Glutamatergic neuron (in vitro differentiated cells): ENCODE data around the gene KLHL7. TPM values are rescaled to one million over a fixed set of nuclear protein-coding genes. Genes with fewer than 3 reads are reported as not detected.
"Not testable (repeated sequence)": the region's sequence is repeated elsewhere in the genome, so short reads cannot be mapped to it uniquely, and the experiment has no call there.

Experiments used
- DNase-seq: peaks from one replicate; pipeline ENCODE4 v3.0.0; 2022
- H3K27ac Mint-ChIP-seq: one replicate; pipeline ENCODE4 v1.8.0; 2020; ENCODE audit warnings: mild to moderate bottlenecking, mixed read lengths, inconsistent platforms; ENCODE audit not compliant: unreplicated experiment
- H3K27me3 Mint-ChIP-seq: one replicate; pipeline ENCODE4 v1.8.0; 2020; ENCODE audit warnings: mild to moderate bottlenecking, moderate library complexity, mixed read lengths, inconsistent platforms; ENCODE audit not compliant: unreplicated experiment
- H3K36me3 Mint-ChIP-seq: one replicate; pipeline ENCODE4 v1.8.0; 2020; ENCODE audit warnings: mild to moderate bottlenecking, mixed read lengths, inconsistent platforms; ENCODE audit not compliant: unreplicated experiment
- H3K4me1 Mint-ChIP-seq: one replicate; pipeline ENCODE4 v1.8.0; 2020; ENCODE audit warnings: mild to moderate bottlenecking, low read depth, mixed read lengths, inconsistent platforms; ENCODE audit not compliant: unreplicated experiment
- H3K4me3 Mint-ChIP-seq: one replicate; pipeline ENCODE4 v1.8.0; 2020; ENCODE audit warnings: mild to moderate bottlenecking, mixed read lengths, inconsistent platforms; ENCODE audit not compliant: unreplicated experiment
- H3K9me3 Mint-ChIP-seq: one replicate; pipeline ENCODE4 v1.8.0; 2020; ENCODE audit warnings: mild to moderate bottlenecking, moderate library complexity, mixed read lengths, inconsistent platforms; ENCODE audit not compliant: unreplicated experiment
- total RNA-seq: library from RNA; stranded (reverse); fragmentation: NEBNext Ultra II Directional; extraction: Animal tissue kit (Norgen Biotek cat#: 25700); gene quantifications from one replicate; pipeline ENCODE4 v1.2.1, GENCODE V29; 2021; ENCODE audit not compliant: unreplicated experiment
- TF ChIP-seq, protein P1 (sequence below): fragments of 200-600 bp; sonication (generic); IDR thresholded peaks from one replicate; pipeline ENCODE4 v1.5.0; 2021; ENCODE audit not compliant: partially characterized antibody, unreplicated experiment

The KLHL7 gene
- total RNA-seq, 1 donor from 2014 or later, result 86.7 TPM

- peaks cover 6% of the 10 kb centered on the region for H3K27me3 Mint-ChIP-seq
- no peaks in the 10 kb centered on the region for H3K36me3 Mint-ChIP-seq
- peaks cover 4% of the 10 kb centered on the region for H3K9me3 Mint-ChIP-seq
- no peak for DNase-seq
- H3K4me3 Mint-ChIP-seq, result peak overlapping the region; percentile 99
- H3K4me1 Mint-ChIP-seq, result peaks cover 11% of the 10 kb centered on the region
- TF ChIP-seq, protein P1, sequence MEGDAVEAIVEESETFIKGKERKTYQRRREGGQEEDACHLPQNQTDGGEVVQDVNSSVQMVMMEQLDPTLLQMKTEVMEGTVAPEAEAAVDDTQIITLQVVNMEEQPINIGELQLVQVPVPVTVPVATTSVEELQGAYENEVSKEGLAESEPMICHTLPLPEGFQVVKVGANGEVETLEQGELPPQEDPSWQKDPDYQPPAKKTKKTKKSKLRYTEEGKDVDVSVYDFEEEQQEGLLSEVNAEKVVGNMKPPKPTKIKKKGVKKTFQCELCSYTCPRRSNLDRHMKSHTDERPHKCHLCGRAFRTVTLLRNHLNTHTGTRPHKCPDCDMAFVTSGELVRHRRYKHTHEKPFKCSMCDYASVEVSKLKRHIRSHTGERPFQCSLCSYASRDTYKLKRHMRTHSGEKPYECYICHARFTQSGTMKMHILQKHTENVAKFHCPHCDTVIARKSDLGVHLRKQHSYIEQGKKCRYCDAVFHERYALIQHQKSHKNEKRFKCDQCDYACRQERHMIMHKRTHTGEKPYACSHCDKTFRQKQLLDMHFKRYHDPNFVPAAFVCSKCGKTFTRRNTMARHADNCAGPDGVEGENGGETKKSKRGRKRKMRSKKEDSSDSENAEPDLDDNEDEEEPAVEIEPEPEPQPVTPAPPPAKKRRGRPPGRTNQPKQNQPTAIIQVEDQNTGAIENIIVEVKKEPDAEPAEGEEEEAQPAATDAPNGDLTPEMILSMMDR, result no peak
- peak overlapping the region; percentile 52 for H3K27ac Mint-ChIP-seq
Observed at GRCh38 chr7:23183279-23184012, 77.9 kb downstream of the KLHL7 start.

GRCh38 chr7:23184291-23184690 is 78.7 kb downstream of the KLHL7 start:
- H3K36me3 Mint-ChIP-seq, result no peaks in the 10 kb centered on the region
- H3K27me3 Mint-ChIP-seq, result peaks cover 6% of the 10 kb centered on the region
- peak overlapping the region; percentile 46 for H3K4me3 Mint-ChIP-seq
- TF ChIP-seq, protein P1, result no peak
- no peak overlapping the region for H3K27ac Mint-ChIP-seq
- H3K4me1 Mint-ChIP-seq, result peaks cover 11% of the 10 kb centered on the region
- DNase-seq, result no peak
- peaks cover 4% of the 10 kb centered on the region for H3K9me3 Mint-ChIP-seq

DNA sequence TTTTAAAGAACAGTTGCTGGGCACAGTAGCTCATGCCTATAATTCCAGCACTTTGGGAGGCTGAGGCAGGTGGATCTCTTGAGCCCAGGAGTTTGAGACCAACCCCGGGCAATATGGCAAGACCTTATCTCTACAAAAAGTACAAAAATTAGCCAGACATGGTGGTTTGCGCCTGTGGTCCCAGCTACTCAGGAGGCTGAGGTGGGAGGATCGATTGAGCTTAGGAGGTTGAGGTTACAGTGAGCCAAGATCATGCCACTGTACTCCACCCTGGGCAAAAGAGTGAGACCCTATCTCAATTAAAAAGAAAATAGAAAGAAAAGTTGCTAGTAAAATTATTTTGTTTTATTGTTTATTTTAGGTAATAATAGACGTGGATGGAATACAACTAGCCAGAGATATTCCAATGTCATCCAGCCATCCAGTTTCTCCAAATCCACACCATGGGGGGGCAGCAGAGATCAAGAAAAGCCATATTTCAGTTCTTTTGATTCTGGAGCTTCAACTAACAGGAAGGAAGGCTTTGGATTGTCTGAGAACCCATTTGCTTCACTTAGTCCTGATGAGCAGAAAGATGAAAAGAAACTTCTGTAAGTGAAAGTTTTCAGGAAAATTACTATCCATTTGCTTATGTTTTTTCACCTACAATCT is 79.2 kb downstream of the KLHL7 start:
- Mint-ChIP-seq H3K9me3 (peaks cover 4% of the 10 kb centered on the region), H3K27ac (no peak overlapping the region), H3K4me1 (peaks cover 11% of the 10 kb centered on the region), H3K36me3 (no peaks in the 10 kb centered on the region), H3K4me3 (no peak overlapping the region), H3K27me3 (peaks cover 6% of the 10 kb centered on the region)
- TF ChIP-seq, protein P1, result peak; percentile 36
- peak; percentile 46 for DNase-seq

DNA sequence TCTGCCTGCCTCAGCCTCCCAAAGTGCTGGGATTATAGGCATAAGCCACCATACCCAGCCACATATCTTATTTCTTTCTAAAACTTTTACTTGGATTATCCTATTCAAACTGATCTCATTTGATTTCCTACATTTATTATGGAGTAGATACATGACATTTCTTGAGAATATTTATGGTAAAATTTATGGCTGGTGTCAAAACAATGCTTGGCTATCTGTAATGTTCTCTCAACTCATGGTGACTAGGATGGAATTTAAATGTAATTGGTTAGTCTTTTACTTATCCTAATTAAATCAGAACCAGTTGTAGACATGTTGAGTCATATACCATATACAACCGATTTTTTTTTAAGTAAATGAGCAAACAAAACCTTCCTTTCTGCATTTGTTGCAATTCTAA is 80.4 kb downstream of the KLHL7 start:
- H3K9me3 Mint-ChIP-seq, result peaks cover 4% of the 10 kb centered on the region
- no peak overlapping the region for H3K4me3 Mint-ChIP-seq
- TF ChIP-seq, protein P1, result no peak
- peaks cover 6% of the 10 kb centered on the region for H3K27me3 Mint-ChIP-seq
- H3K27ac Mint-ChIP-seq, result no peak overlapping the region
- H3K4me1 Mint-ChIP-seq, result peaks cover 11% of the 10 kb centered on the region
- no peak for DNase-seq
- no peaks in the 10 kb centered on the region for H3K36me3 Mint-ChIP-seq

DNA sequence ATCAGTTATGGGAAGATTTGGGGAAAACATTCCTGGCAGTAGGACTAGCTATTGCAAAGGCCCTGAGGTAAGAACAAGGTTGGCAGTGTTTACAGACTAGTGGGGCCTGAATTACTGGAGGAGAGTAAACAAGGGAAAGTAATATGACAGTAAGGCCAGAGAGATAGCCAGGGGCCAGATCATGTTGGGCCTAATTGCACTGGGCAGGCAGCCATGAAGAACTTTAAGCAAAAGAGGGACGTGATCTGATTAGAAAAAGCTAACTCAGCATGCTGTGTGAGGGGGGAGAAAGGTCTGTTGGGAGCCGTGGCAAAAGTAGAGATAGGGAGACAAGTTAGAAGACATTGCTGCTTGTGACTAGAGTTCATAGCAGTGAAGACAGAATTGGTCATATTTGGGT is 85.4 kb downstream of the KLHL7 start:
- Mint-ChIP-seq H3K4me1 (no peaks in the 10 kb centered on the region), H3K9me3 (no peaks in the 10 kb centered on the region)

GRCh38 chr7:23193650-23194227 is 88.2 kb downstream of the KLHL7 start:
- H3K4me1 Mint-ChIP-seq, DNase-seq, H3K4me3 Mint-ChIP-seq, H3K9me3 Mint-ChIP-seq, H3K36me3 Mint-ChIP-seq, H3K27me3 Mint-ChIP-seq, H3K27ac Mint-ChIP-seq: not testable (repeated sequence)

More for the DNA sequence above, 85.4 kb downstream of the KLHL7 start:
- DNase-seq, result no peak
- Mint-ChIP-seq H3K36me3 (no peaks in the 10 kb centered on the region), H3K4me3 (no peak overlapping the region), H3K27ac (no peak overlapping the region), H3K27me3 (no peaks in the 10 kb centered on the region)
- TF ChIP-seq, protein P1, result no peak
